HG02763 (cell line): ENCODE measurements around the gene SELE.
"Not testable (repeated sequence)": the region's sequence is repeated elsewhere in the genome, so short reads cannot be mapped to it uniquely, and the experiment has no call there.

Experiments used
- ATAC-seq: cut with Tn5 transposase; IDR thresholded peaks from one replicate; pipeline ENCODE4 v1.9.1; 2021; ENCODE audit warnings: mild to moderate bottlenecking, moderate library complexity; ENCODE audit not compliant: unreplicated experiment

SELE gene

DNA sequence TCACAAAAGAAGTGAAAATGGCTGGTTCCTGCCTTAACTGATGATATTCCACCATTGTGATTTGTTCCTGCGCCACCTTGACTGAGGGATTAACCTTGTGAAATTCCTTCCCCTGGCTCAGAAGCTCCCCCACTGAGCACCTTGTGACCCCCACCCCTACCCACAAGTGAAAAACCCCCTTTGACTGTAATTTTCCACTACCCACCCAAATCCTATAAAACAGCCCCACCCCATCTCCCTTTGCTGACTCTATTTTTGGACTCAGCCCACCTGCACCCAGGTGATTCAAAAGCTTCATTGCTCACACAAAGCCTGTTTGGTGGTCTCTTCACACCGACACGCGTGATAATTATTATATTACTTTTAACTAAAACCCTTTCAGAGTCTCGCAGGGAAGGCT lies 45.5 kb downstream of the SELE start:
- not testable (repeated sequence) for ATAC-seq

DNA sequence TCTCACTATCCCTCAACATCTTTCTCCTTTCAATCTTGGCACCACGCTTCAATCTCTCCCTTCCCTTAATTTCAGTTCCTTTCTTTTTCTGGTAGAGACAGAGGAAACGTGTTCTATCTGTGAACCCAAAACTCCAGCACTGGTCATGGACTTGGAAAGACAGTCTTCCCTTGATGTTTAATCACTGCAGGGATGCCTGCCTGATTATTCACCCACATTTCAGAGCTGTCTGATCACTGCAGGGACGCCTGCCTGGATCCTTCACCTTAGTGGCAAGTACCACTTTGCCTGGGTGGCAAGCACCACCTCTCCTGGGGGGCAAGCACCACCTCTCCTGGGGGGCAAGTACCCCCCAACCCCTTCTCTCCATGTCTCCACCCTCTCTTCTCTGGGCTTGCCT lies 50.2 kb downstream of the SELE start:
- no peak for ATAC-seq

DNA sequence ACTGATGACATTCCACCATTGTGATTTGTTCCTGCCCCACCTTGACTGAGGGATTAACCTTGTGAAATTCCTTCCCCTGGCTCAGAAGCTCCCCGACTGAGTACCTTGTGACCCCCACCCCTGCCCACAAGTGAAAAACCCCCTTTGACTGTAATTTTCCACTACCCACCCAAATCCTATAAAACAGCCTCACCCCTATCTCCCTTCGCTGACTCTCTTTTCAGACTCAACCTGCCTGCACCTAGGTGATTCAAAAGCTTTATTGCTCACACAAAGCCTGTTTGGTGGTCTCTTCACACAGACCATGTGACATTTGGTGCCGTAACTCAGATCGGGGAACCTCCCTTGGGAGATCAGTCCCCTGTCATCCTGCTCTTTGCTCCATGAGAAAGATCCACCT lies 50.7 kb downstream of the SELE start:
- not testable (repeated sequence) for ATAC-seq

DNA sequence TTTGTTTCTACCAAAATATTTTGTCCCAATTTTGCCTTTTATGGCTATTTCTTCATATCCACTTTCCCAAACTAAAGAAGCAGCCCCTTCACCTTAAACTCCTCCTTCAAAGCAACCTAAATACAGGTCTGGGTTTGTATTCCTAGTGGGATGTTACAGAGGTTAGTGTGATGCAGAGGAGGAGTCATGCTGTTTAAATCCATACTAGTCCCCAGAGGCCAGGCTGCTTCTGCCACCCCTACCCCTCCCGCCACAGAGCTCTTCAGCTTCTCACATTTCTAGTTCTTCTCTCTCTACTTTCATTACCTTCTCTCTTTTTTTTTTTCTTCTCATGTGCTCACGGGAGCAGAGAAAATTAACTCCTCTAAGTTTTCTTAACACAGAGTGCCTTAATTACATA lies 51.8 kb downstream of the SELE start:
- no peak for ATAC-seq

DNA sequence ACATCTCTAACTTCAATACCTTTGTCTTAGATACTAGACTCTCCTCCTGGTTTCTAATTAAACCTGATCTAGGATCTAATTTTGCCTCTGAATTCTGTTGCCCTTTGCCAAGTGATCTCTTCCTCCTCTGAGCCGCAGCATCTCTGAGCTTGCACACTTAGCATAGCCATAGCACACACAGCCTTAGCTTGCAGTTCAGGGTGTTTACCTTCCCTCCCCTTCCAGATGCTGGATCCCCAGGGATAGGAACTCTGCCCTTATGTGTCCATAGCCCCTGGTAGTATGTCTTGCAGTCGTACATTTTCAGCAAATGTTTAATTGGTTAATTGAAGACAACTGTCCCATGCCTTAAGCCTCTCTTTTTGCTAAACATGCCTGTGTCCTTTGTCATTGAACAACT lies 52.7 kb downstream of the SELE start:
- peak; percentile 20 for ATAC-seq

DNA sequence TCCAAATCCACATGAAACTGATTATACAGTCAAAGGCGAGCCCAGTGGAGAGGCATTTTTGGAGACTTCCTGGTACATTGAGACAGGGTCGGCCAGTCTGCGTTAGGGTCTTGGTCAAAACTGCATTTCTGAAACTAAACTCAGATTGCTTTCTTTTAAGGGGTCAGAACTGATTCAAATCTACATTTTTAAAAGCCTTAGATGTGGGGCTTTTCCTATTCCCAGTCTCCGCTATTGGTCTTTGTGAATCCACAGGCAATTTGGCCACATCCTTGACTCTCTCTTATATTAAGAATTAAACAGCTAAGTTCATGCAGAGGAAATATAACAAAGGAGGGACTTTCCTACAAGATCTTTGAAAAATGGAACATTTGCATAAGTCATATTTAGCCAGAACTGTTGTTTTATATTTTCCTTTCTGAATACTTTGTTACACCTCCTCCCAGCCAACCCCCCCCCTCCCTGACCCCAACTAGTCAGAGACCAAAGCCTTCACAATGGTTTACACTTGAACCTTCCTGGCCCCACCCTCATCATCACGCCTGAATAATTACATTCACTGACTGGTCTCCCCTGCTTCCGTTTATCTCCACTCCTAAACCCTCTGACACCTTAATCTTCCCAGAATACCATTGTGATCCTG lies 53.4 kb downstream of the SELE start:
- peak; percentile 59 for ATAC-seq

DNA sequence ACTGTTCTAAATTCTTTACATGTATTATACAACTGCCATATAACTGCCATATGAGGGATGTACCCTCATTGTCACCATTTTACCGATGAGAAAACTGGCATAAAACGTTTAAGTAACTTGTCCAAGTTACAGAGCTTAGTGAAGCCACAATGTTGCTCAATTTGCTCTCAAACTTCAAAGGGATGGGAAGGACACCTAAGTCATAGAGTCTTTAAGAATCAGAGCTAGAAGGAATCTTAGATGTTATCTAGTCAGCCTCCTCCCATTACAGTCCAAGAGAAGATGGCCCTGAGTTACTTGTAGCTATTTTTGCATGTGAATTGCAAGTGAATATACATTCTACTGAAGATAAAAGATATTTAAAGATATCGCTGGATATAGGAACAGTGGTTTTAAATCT lies 54.2 kb downstream of the SELE start:
- no peak for ATAC-seq

DNA sequence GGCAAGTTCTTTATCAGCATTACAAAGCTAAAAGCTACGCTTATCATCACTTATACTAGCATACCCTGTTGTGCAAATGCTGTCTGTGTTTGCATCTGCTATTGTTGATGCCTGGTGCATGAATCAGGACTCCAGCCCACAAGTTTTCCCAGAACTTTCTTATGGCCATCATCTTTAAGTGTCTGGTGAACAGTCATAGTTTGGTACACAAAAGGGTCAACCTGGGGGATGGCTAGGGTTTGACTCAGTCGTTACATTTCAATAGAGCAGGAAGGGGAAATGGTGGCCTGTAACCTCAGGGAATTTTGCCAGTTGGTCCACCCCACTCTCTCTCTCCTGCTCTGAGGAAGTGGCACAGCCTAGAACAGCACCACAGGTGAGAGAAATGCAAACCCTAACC lies 57.9 kb downstream of the SELE start:
- ATAC-seq = no peak
